HT1080 (cell line): Measurements from ENCODE around the gene ZNF155. TPM values are rescaled to one million over a fixed set of nuclear protein-coding genes. Genes with fewer than 3 reads are reported as not detected.
"Not testable (repeated sequence)": the region's sequence is repeated elsewhere in the genome, so short reads cannot be mapped to it uniquely, and the experiment has no call there.

Experiments
- DNase-seq: peaks from one replicate; pipeline ENCODE4 v3.0.0-alpha.2; 2015; ENCODE audit warnings: low read depth
- polyA plus RNA-seq, 2 experiments: library from polyadenylated mRNA; depleted of rRNA; stranded (reverse); fragments of >200 nt; gene quantifications; 2 replicates each; pipeline ENCODE4 v1.2.3, GENCODE V29; 2015
- total RNA-seq: library from RNA; depleted of rRNA; stranded (reverse); fragments of >200 nt; shearing (Covaris generic); gene quantifications from 2 replicates; pipeline ENCODE4 v1.2.3, GENCODE V29; 2014; rRNA removed

The ZNF155 gene
- total RNA-seq = 4.4 and 5.3 TPM in 2 replicates
- polyA plus RNA-seq (2015; cell fraction: cytosol; rRNA removed) = 2.4 and 4.0 TPM in 2 replicates
- polyA plus RNA-seq (2015; cell fraction: nucleus; rRNA removed) = 22.1 and 23.9 TPM in 2 replicates

DNA sequence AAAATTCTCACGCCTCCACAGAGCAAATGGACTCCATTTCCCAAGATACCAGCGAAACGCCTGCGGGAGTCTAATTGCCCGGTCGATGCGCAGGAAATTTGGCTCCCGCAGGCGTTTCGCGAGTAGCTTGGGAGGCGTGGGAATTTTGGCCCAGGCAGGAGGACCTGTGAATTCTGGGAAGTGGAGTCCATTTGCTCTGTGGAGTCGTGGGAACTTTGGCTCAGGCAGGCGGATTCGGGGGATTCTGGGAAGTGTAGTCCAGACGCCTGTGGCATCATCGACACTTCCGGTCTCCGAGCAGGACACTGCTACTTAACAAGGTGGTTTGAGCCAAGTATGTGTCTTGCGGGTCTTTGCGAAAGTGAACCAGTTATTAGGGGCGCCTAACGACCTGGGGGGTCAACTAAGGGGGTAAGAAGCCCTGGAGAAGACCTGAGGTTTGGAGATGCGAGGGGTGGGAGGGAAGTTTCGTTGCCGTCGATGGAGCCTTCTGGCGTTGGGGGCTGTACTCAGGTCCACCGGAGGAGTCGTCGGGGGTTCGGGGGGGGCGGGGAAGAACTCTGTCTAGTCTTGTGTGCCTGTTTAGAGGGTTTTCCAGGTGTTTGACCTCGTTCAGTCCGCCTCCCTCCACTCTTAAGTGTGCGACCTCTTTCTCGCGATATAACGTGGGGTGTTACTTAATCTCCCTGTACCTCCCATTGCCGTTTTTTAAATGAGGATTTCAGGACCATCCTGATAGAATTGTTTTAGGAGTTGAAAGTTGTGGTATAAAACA lies at the start of gene ZNF155:
ZNF155 (plus strand) TSS at position 277 of the 775 bp plus-strand sequence. CDS start 4,356 bp downstream, outside the sequence.
- DNase-seq = peak; percentile 96

DNA sequence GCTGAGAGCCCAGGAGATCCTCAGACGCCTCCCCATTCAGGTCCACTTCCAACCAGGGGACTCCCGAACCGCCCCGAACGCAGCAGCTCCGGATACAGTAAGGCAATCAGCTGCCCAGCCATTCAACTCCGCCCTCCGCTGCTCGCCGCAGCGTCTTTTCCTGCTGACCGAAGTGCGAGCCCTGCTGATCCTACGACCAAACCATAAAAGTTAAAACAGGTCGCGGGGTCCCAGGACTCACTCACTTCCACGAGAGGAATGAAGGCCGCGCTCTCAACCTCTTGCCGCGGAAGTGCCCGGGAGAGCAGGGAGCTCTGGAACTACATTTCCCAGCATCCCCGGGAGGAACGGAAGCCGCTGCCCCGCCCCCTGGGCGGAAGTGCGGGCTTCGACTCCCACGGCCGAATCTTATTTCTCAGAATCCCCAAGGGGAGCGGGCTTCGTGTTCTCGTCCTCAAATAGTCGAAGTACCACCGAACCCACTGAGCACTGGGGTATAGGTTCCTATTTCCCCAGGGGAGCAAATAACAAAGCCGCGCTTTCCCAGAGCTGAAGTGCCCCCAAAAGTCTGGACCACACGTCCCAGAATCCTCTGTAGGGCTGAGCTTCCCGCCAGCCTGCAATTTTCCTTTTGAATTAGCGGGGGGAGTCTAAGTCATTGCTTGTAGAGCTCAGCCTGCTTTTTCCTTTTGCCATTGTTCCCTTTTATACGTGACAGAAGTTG lies 48.8 kb upstream of the ZNF155 start, which contains the start of gene ZNF45:
ZNF45 (minus strand) TSS at position 298 of the 724 bp plus-strand sequence. CDS start 13,097 bp downstream, outside the sequence.
- DNase-seq = peak; percentile 88

DNA sequence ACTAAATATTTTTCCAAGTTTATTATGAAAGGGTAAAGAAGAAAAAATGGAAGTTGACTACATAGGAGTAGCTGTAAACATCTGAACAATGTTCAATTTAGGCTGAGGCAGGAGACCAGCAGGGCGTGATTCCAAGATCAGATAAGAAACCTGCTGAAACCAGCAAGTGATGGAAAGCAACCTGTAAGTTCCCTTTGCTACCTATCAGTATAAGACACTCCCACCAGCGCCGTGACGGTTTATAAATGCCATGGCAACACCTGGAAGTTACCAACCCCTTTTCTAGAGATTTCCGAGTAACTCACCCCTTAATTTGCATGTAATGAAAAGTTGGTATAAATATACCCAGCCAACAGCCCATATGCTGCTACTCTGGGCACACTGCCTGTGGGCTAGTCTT lies 47.8 kb upstream of the ZNF155 start:
- DNase-seq = no peak

DNA sequence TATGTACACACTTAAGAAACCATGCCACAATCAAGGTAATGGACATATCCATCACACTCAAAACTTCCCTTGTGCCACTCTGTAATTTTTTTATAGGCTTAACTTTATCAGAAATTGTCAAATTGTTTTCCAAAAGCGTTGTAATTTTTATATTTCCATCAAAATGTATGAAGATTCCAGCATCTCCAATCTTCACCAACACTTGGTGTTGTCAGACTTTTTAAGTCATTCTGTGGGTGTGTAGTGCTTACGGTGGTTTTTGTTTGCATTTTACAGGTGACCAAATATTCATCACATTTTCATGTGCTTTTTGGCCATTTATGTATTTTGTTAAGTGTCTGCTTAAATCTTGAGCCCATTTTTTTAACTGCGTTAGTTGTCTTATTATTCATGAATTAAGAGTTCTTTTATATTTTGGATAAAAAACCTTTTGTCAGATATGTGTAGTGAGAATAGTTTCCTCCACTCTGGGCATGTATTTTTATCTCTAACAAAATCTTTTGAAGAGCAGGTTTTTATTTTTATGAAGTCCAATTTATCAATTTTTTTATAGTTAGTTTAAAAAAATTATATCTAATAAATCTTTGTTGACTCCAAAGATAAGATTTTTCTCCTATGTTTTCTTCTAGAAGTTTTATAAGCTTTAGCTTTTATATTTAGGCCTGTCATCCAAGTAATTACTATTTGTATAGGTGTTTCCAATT lies 44.3 kb upstream of the ZNF155 start:
- DNase-seq = no peak

DNA sequence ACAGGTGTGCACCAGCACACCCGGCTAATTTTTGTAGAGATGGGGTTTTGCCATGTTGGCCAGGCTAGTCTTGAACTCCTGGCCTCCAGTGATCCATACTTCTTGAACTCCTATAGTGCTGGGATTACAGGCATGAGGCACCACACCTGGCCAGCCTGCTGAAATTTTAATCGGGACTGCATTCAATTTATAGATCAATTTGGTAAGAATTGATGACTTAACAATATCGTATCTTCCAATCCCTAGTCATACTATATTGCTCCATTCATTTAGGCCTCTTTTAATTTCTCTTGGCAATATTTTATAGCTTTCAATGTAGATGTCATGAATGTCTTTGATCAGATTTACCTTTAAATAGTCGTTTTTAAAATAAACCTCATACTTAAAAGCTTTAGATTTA lies 43.3 kb upstream of the ZNF155 start:
- no peak for DNase-seq

DNA sequence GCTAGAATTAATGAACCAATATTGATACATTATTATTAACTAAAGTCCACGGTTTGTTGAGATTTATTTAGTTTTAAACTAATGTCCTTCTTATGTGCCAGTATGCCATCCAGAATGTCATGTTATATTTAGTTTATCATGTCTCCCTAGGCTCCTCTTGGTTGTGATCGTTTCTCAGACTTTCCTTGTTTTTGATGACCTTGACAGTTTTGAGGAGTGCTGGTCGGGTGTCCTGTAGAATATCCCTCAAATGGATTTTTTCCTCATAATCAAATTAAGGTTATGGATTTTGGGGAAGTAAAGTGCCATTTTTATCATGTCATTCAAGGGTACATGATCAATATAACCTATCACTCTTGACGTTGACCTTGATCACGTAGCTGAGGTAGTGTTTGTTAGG lies 42.8 kb upstream of the ZNF155 start:
- no peak for DNase-seq

DNA sequence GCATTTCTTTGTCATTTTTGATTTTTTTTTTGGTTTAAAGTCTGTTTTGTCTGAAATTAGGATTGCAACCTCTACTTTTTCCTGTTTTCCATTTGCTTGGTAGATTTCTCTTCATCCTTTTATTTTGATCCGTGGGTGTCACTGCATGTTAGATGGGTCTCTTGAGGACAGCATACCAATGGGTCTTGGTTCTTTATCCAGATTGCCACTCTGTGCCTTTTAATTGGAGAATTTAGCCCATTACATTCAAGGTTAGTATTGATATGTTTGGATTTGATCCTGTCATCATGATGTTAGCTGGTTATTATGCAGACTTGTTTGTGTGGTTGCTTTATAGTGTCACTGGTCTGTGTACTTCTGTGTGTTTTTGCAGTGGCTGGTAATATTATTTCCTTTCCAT lies 36.6 kb upstream of the ZNF155 start:
- not testable (repeated sequence) for DNase-seq

DNA sequence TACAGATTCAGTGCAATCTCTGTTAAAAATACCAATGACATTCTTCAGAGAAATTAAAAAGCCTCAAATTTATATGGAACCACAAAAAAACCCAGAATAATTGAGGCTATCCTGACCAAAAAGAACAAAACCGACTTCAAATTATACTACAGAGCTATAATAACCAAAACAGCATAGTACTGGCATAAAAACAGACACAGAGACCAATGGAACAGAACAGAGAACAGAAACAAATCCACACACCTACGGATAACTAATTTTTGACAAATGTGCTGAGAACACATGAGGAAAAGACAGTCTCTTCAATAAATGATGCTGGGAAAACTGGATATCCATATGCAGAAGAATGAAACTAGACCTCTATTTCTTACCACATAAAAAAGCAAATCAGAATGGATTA lies 34.2 kb upstream of the ZNF155 start:
- DNase-seq = not testable (repeated sequence)

DNA sequence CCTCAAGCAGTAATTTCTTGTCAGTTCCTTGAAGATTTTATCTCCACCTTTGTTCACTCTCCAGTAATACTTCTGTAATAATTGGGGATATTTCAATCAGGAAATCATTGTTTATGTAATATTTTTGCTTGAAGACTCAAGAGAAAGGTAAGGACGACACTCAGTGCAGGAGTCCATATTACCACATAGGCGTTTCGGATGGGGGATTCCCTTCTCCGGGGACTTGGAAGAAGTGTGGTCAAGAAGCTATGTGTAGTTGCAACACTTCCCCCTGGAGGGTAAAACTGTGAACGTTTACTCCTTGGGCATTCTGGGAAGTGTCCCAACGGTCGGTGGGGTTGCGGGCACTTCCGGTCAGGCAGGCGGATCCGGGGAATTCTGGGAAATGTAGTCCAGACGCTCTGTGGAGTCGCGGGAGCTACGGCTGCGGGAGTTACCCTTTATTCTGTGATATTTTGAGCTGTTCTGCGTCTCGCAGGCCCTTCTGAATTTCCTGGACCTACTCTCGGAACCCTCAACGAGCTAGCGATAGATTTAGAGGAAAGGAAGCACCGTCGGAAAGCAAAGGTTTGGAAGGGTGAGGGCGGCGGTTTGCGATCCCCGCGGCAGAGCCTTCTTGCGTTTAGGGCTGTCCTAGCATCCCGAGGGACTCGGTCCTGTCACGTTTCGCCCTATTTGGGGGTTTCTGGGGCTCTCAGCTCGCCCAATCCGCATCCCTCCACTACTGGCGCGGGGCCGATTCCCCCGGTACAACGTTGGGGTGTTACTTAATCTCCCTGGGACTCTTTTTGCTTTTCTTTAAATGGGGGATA lies 32.9 kb upstream of the ZNF155 start, which contains the start of gene ZNF221:
ZNF221 (plus strand) TSS at position 395 of the 812 bp plus-strand sequence. CDS start 11,499 bp downstream, outside the sequence.
- DNase-seq = peak; percentile 98

DNA sequence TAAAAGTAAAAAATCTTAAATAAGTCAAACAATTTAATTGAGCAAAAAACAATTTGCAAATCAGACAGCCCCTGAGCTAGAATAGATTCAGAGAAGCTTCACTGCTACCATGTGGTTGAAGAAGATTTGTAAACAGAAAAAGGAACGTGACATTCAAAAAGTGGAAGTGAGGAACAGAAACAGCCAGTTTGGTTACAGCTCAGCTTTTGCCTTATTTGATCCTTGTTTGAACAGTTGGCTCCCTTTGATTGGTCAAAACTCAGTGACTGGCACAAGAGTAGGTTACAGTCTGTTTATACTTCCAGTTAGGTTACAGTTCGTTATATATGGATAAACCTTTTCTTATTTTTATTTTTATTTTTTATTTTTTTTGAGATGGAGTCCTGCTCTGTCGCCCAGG lies 27.2 kb upstream of the ZNF155 start:
- DNase-seq = no peak

DNA sequence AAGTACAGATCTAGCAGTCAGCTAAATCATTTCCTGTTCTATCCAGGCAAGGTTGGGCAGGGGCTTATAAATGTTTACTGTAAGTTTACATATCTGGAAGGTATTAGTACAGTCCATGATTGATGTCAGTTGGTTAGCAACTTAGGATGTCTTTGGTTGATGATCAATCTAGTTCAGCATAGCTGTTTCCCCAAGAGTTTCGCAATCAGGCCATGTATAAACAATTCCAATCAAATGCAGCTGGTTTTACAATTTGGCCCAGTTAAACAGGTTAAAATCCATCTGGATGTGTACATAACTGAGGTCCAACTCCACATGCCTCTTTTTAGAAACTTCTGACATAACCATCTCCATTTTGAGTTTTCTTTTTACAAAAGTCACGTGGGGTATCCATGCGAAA lies 26.1 kb upstream of the ZNF155 start:
- no peak for DNase-seq

DNA sequence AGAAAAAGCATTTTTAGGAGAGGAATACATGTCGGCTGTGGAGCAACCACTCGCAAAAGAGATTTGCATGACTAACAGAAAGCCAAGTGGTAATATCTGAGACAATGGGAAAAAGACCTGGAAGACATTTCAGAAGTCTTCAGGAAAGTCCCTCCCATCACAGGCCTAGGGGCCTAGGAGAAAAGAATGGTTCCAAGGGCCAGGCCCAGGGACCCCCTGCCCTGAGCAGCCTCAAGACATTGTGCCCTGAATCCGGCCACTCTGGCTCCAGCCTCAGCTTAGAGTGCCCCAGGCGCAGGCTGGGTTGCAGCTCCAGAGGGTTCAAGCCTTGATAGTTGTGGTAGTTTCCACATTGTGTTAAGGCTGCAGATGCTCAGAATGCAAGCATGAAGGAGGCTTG lies 23.6 kb upstream of the ZNF155 start:
- DNase-seq = no peak

DNA sequence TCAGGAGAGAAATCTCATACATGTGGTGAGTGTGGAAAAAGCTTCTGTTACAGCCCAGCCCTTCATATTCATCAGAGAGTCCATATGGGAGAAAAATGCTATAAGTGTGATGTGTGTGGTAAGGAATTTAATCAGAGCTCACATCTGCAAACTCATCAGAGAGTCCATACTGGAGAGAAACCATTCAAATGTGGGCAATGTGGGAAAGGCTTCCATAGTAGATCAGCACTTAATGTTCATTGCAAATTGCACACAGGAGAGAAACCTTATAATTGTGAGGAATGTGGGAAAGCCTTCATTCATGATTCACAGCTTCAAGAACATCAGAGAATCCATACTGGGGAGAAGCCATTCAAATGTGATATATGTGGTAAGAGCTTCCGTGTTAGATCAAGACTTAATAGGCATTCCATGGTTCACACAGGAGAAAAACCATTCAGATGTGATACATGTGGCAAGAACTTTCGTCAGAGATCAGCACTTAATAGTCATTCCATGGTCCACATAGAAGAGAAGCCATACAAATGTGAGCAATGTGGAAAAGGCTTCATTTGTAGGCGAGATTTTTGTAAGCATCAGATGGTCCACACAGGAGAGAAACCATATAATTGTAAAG lies 17.8 kb upstream of the ZNF155 start:
- no peak for DNase-seq

DNA sequence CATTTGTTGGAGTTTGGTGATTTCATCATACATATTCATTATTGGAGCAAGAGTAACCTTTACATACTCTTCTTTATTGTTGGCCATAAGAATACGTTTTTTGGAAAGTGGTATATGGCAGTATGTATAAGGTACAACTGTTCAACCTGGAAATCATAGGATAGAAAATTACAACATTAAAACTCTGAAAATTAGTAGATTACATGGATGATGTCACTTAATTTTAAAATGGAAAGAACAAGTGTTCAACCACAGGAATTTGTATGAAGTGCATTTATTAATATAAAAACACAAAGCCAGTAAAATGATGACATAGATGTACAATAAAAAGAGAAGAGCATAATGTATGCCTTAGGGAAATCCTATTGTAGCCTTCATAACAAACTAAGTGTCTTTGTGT lies 7.3 kb upstream of the ZNF155 start:
- no peak for DNase-seq

DNA sequence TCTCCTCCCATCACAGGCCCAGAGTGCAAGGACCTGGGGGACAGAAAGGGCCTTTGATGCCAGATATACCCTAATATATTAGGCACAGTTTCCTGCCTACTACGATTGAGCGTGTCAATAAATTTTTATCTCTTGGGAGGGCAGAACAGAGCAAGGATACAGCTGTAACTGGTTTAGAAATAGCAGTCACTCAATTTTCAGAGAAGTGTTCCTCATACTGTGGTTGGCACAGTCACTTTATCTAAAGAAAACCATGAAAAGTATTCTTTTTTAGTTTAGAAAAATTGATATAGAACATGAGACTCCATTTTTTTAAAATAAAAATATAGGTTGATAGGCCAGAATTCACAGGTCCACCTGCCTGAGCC lies 460 bp upstream of the ZNF155 start:
- DNase-seq = no peak

DNA sequence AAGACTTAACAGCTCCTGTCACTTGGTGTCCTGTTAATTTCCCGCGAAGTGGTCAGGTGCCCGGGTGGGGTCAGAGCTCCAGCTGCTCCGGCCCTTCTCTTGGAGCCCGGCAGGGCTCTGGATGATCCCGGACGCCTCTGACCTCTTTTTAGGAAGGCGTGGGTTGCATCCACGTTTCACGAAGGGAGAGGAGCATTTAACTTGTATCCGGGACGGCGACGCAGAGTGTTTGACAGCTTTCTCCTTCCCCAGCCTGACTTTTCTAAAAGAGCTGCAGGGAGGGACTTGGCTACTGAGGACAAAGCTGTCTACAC lies 656 bp downstream of the ZNF155 start:
- DNase-seq = no peak

DNA sequence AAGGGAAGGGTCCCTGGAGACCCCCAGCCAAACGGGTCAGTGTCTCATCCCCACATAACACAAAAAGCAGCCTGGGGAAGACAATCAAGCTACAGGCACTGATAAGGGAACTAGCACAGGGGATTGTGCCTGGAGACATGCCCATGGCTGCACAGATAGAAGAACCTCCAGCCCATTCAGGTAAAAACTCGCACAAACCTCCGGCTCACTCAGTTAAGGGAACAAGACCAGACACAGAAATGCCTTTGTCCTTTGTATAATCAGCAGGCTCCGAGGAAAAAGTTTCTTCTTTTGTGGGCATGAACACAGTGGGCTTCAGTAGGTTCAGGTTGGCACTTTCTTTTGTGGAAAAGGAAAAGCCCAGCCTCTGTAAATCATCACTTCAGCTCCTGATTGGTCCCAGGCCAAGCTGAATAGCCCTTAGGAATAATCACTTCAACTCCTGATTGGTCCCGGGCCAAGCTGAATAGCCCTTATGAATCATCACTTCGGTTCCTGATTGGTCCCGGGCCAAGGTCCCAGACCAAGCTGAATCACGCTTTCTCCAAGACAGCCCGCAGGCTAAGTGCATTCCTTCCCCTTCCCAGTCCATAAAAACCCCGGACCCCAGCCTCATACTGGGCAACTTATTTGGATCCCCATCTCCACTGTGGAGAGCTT lies 13.8 kb downstream of the ZNF155 start:
- peak; percentile 37 for DNase-seq

DNA sequence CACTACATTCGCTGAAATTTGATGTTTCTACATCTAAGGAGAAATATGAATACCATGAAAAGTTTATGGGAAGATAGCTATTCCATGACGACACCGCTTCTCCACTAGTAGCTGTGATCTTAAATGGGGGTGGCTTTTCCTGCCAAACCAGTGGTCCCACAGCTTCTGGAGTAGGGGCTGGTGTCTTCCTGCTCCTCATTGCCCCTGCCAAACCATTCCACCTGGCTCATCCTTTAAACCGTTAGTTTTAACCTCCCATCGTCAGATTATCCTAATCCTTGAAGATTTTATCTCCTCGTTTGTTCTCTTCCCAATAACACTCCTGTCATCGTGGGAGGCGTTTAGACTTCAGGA lies 18.2 kb downstream of the ZNF155 start:
- DNase-seq = no peak

DNA sequence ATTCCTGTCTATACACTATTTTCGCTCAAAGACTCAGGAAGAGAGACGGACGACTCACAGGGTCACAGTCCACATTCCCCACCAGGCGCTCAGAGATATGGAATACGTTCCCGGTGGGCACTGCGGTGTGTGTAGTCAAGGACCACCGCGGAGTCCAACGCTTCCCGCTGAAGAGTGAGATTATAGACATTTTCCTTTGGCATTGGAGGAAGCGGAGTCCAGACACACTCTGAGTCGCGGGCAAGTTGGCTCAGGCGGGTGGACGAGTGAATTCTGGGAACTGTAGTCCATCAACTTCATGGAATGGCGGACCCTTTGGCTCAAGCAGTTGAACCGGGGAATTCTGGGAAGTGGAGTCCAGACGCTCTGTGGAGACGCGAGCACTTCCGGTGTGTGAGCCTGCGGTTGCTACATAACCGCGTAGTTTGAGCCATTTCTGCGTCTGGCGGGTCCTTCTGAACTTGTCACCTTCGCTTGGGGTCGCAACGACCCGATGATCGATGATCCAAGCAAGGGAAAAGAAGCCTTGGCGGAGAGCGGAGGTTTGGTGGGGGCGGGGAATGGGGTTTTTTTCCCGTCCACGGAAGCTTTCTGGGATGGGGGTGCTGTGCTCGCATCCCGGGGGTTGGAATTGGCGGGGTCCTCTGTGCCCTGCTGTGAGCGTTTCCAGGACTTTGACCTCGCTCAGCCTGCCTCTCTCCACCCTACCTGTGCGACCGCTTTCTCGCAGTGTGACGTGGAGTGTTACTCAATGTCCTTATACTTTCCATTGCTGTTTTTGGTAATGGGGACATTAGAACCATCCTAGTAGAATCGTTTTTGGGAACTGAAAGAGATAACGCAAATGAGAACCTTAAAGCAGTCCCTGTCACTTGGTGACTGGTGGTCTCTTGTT lies 18.8 kb downstream of the ZNF155 start, which contains the start of gene ZNF230:
ZNF230 (plus strand) TSS at position 392 of the 895 bp plus-strand sequence. CDS start 4,122 bp downstream, outside the sequence.
- peak; percentile 91 for DNase-seq
